Stimulated activated CD4-positive, alpha-beta T cell treated with anti-CD3 and anti-CD28 coated beads, Interleukin-1b, Interleukin-23, amount 100 ng/mL, for 1 hour (primary cell): Measurements from ENCODE around the gene HNRNPA1.
"Not testable (repeated sequence)": the region's sequence is repeated elsewhere in the genome, so short reads cannot be mapped to it uniquely, and the experiment has no call there.

Source experiments
- DNase-seq, 2 donors: peaks; one replicate each; pipeline ENCODE4 v3.0.0-alpha.2; 2020; ENCODE audit warnings: low read depth in 2 of 2

The HNRNPA1 gene

GRCh38 chr12:54276368-54276767 is 4.2 kb upstream of the HNRNPA1 start:
- no peak for DNase-seq

GRCh38 chr12:54277823-54278276 is 2.7 kb upstream of the HNRNPA1 start:
- DNase-seq = no peak

- DNase-seq = no peak
Measured at GRCh38 chr12:54279227-54279631, 1.3 kb upstream of the HNRNPA1 start.

GRCh38 chr12:54279632-54280467 is 676 bp upstream of the HNRNPA1 start, which contains the start of gene CBX5:
CBX5 (minus strand) TSS chr12:54280122; CDS start chr12:54257650, 22,472 bp downstream.
- DNase-seq = peak; percentile 97 to 99

- not testable (repeated sequence) for DNase-seq
Measured at GRCh38 chr12:54281261-54281638, 724 bp downstream of the HNRNPA1 start.

- not testable (repeated sequence) for DNase-seq
Measured at GRCh38 chr12:54281694-54282093, 1.2 kb downstream of the HNRNPA1 start.

- DNase-seq = no peak
Measured at GRCh38 chr12:54282949-54283593, 2.5 kb downstream of the HNRNPA1 start.

GRCh38 chr12:54284070-54284780 is 3.7 kb downstream of the HNRNPA1 start:
- DNase-seq = not testable (repeated sequence)

GRCh38 chr12:54285150-54286041 is 4.9 kb downstream of the HNRNPA1 start:
- no peak for DNase-seq

GRCh38 chr12:54286042-54287030 is 5.8 kb downstream of the HNRNPA1 start:
- no peak for DNase-seq

- no peak for DNase-seq
Measured at GRCh38 chr12:54287261-54288157, 7.0 kb downstream of the HNRNPA1 start.

- DNase-seq = no peak
Measured at GRCh38 chr12:54292083-54292930, 11.8 kb downstream of the HNRNPA1 start.

- no peak for DNase-seq
Measured at GRCh38 chr12:54292931-54293241, 12.4 kb downstream of the HNRNPA1 start.

GRCh38 chr12:54294152-54294952 is 13.8 kb downstream of the HNRNPA1 start:
- DNase-seq = no peak

- DNase-seq = no peak
Measured at GRCh38 chr12:54294953-54295566, 14.5 kb downstream of the HNRNPA1 start.

GRCh38 chr12:54296393-54297099 is 16.0 kb downstream of the HNRNPA1 start:
- no peak for DNase-seq
